Hepatocyte (in vitro differentiated cells): ENCODE data around the gene LIMS1. TPM values are rescaled to one million over a fixed set of nuclear protein-coding genes. Genes with fewer than 3 reads are reported as not detected.

ENCODE experiments used
- DNase-seq: peaks from one replicate; pipeline ENCODE4 v3.0.0-alpha.2; 2016; ENCODE audit warnings: low spot score
- H2AFZ ChIP-seq: fragments of 200-600 bp; sonication (generic); 2 replicates; pipeline ENCODE4 v1.6.0; 2016; ENCODE audit warnings: antibody characterized with exemption, mild to moderate bottlenecking
- H3K27ac ChIP-seq: fragments of 200-600 bp; sonication (generic); 2 replicates; pipeline ENCODE4 v1.5.1; 2016; ENCODE audit warnings: mild to moderate bottlenecking
- H3K27me3 ChIP-seq: fragments of 200-600 bp; sonication (generic); 2 replicates; pipeline ENCODE4 v1.6.1; 2016
- H3K36me3 ChIP-seq: fragments of 200-600 bp; sonication (generic); replicated peaks from 2 replicates; pipeline ENCODE4 v1.5.1; 2016; ENCODE audit warnings: low read depth; ENCODE audit not compliant: insufficient read depth
- H3K4me1 ChIP-seq: fragments of 200-600 bp; sonication (generic); 2 replicates; pipeline ENCODE4 v1.5.1; 2016; ENCODE audit warnings: mild to moderate bottlenecking, moderate library complexity; ENCODE audit not compliant: insufficient read depth
- H3K4me2 ChIP-seq: fragments of 200-600 bp; sonication (generic); 2 replicates; pipeline ENCODE4 v1.6.0; 2016
- H3K4me3 ChIP-seq: fragments of 200-600 bp; sonication (generic); 2 replicates; pipeline ENCODE4 v1.5.1; 2016; ENCODE audit warnings: mild to moderate bottlenecking
- H3K79me2 ChIP-seq: fragments of 200-600 bp; sonication (generic); 2 replicates; pipeline ENCODE4 v1.6.0; 2017; ENCODE audit warnings: mild to moderate bottlenecking
- H3K9me2 ChIP-seq: fragments of 200-600 bp; sonication (generic); replicated peaks from 2 replicates; pipeline ENCODE4 v1.6.0; 2017; ENCODE audit warnings: mild to moderate bottlenecking; ENCODE audit not compliant: insufficient read depth
- H3K9me3 ChIP-seq: fragments of 200-600 bp; sonication (generic); 2 replicates; pipeline ENCODE4 v1.5.1; 2016; ENCODE audit warnings: low read depth, mild to moderate bottlenecking
- H4K20me1 ChIP-seq: fragments of 200-600 bp; sonication (generic); 2 replicates; pipeline ENCODE4 v1.6.0; 2016; ENCODE audit warnings: mild to moderate bottlenecking; ENCODE audit not compliant: insufficient read depth, poor library complexity, severe bottlenecking
- EZH2 ChIP-seq: fragments of 200-600 bp; sonication (generic); IDR thresholded peaks from 2 replicates; pipeline ENCODE4 v1.6.1; 2016; ENCODE audit warnings: antibody characterized with exemption, mild to moderate bottlenecking, borderline replicate concordance
- EZH2phosphoT487 ChIP-seq: fragments of 200-600 bp; sonication (generic); IDR thresholded peaks from one replicate; pipeline ENCODE4 v1.6.1; 2018; ENCODE audit warnings: antibody characterized with exemption, mild to moderate bottlenecking, low read depth, moderate library complexity; ENCODE audit not compliant: unreplicated experiment, severe bottlenecking
- WGBS: methylation state at CpG from one replicate; pipeline ENCODE4 v1.1.6; 2016; ENCODE audit warnings: low lambda C conversion rate; ENCODE audit errors: missing lambda C conversion rate; 5-methylcytosine and 5-hydroxymethylcytosine counted together
- polyA plus RNA-seq: library from polyadenylated mRNA; unstranded; fragments of >200 nt; fragmentation: Nextera tagmentation; extraction: Ambion mirVana; gene quantifications from 2 replicates; pipeline ENCODE4 v1.2.1, GENCODE V29; 2016
- total RNA-seq: library from RNA; depleted of rRNA; stranded (reverse); fragments of >200 nt; gene quantifications from 2 replicates; pipeline ENCODE4 v1.2.3, GENCODE V29; 2014
- TF ChIP-seq, protein P1 (sequence below): fragments of 200-600 bp; sonication (generic); IDR thresholded peaks from 2 replicates; pipeline ENCODE4 v1.5.1; 2016; ENCODE audit warnings: antibody characterized with exemption, mild to moderate bottlenecking; ENCODE audit not compliant: poor library complexity

LIMS1 gene
- total and polyA plus RNA-seq, 2 experiments from 2014 or later = 40.0 to 102 TPM

DNA sequence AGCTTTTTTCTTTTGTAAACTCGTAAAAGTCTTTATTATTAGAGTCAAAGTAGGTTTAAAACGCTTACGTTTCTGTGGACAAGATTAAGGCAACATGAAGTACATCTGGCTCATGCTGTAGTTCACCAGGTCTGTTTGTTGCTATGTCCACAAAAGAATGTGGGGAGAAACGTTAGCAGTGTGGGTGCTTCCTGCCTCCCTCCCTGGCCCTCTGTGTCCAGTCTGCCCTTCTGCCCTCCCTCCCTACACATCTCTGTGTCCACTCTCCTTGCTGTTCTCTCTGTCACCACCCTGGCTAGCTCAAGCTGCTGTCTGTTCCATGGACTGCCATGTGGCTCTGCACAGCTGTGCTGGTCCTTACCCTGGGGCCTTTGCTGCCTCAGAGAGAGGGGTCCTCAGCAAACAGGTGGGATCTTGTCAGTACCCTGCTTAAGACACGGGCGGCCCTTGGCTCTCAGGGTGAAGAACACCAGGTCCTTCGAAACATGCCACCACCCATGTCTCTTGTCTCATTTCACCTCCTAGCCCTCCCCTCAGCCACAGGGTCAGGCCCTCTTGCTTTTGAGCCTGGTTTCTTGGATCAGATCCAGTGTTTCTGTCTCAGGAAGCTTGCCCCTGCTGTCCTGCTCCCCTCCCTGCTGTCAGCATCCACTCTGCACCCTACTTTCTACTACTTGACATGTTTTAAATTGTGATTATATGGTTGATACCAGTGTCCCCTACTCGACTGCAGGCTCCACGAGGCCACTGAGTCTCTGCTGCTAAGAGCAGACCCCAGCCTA lies 79.2 kb downstream of the LIMS1 start:
- no peaks in the 10 kb centered on the region for H3K36me3 ChIP-seq
- H3K4me1 ChIP-seq = peaks cover 55% of the 10 kb centered on the region
- peaks cover 6% of the 10 kb centered on the region for H4K20me1 ChIP-seq
- no peak for DNase-seq
- H2AFZ ChIP-seq = no peak overlapping the region
- no peak overlapping the region for H3K4me2 ChIP-seq
- TF ChIP-seq EZH2phosphoT487 (no peak), EZH2 (no peak)
- TF ChIP-seq, protein P1, sequence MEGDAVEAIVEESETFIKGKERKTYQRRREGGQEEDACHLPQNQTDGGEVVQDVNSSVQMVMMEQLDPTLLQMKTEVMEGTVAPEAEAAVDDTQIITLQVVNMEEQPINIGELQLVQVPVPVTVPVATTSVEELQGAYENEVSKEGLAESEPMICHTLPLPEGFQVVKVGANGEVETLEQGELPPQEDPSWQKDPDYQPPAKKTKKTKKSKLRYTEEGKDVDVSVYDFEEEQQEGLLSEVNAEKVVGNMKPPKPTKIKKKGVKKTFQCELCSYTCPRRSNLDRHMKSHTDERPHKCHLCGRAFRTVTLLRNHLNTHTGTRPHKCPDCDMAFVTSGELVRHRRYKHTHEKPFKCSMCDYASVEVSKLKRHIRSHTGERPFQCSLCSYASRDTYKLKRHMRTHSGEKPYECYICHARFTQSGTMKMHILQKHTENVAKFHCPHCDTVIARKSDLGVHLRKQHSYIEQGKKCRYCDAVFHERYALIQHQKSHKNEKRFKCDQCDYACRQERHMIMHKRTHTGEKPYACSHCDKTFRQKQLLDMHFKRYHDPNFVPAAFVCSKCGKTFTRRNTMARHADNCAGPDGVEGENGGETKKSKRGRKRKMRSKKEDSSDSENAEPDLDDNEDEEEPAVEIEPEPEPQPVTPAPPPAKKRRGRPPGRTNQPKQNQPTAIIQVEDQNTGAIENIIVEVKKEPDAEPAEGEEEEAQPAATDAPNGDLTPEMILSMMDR = no peak
- peaks cover 91% of the 10 kb centered on the region for H3K79me2 ChIP-seq
- H3K27ac ChIP-seq = peak overlapping the region; percentile 23
- WGBS = 58% methylated on average over 9 of the region's 9 CpGs
- no peaks in the 10 kb centered on the region for H3K9me2 ChIP-seq
- H3K27me3 ChIP-seq = no peaks in the 10 kb centered on the region
- no peaks in the 10 kb centered on the region for H3K9me3 ChIP-seq
- H3K4me3 ChIP-seq = no peak overlapping the region

DNA sequence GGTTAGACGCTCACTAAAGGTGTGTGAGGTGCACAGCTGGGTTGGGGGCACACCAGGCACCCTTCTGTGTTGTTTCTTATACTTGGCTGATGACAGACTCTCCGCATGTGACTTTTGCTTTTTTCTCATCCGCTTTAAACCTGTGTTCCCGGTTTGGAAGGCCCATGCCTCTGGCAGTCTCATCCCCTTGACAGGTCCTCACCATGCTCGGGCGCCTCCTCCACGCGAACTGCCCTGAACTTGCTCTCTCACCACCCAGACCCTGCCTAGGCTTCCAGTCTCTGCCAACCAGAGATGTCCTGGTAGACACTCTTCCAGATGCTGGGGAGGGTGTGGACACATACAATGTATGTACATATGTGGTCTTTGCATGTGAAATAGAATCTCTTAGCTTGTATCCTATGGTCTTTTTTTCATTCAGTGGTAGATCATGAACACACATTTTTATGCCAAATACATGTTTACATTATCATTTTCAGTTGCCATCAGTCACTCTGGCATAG lies 79.8 kb downstream of the LIMS1 start:
- DNase-seq = no peak
- no peak for TF ChIP-seq EZH2phosphoT487
- TF ChIP-seq, protein P1 = no peak
- no peak for TF ChIP-seq EZH2
- H3K79me2 ChIP-seq = peaks cover 93% of the 10 kb centered on the region
- peaks cover 3% of the 10 kb centered on the region for H4K20me1 ChIP-seq
- no peaks in the 10 kb centered on the region for H3K9me3 ChIP-seq
- no peak overlapping the region for H3K4me3 ChIP-seq
- peak overlapping the region; percentile 23 for H3K27ac ChIP-seq
- H3K9me2 ChIP-seq = no peaks in the 10 kb centered on the region
- WGBS = 93% methylated on average over 8 of the region's 8 CpGs
- no peaks in the 10 kb centered on the region for H3K27me3 ChIP-seq
- no peak overlapping the region for H2AFZ ChIP-seq
- peaks cover 55% of the 10 kb centered on the region for H3K4me1 ChIP-seq
- no peaks in the 10 kb centered on the region for H3K36me3 ChIP-seq
- H3K4me2 ChIP-seq = no peak overlapping the region

DNA sequence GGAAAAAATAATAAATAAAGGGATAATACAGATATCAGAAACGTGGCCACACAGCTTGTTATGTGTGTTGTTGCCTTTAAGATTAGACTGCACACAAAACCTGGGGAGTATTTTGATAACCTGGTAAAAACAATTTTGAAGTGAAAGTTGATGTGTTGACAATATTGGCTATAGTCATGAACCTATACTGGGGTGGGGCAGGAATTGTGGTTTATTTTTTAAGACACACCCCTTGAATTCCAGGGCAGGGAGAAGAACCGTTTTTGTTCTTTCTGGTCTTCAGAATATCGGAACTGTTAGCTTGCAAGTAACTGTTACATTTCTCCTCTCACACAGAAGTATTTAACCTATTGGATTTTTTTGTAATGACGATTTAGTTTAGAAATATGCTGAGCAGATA lies 80.4 kb downstream of the LIMS1 start:
- Histone ChIP-seq H2AFZ (no peak overlapping the region), H3K9me2 (no peaks in the 10 kb centered on the region), H3K4me3 (no peak overlapping the region), H3K4me2 (no peak overlapping the region), H4K20me1 (peaks cover 3% of the 10 kb centered on the region), H3K4me1 (peaks cover 55% of the 10 kb centered on the region), H3K79me2 (peaks cover 95% of the 10 kb centered on the region), H3K36me3 (no peaks in the 10 kb centered on the region), H3K27me3 (no peaks in the 10 kb centered on the region), H3K27ac (peak overlapping the region; percentile 23), H3K9me3 (no peaks in the 10 kb centered on the region)
- 69% methylated on average over 4 of the region's 4 CpGs for WGBS
- TF ChIP-seq EZH2 = no peak
- TF ChIP-seq EZH2phosphoT487 = no peak
- TF ChIP-seq, protein P1 = no peak
- no peak for DNase-seq
